GM12874 (cell line): ENCODE data around the gene DLG5.

Experiments
- CTCF ChIP-seq: IDR thresholded peaks from 2 replicates; pipeline ENCODE4 v1.5.1; 2011; ENCODE audit warnings: low read depth, mild to moderate bottlenecking, control low read depth, low read length, moderate library complexity; ENCODE audit not compliant: insufficient read depth

The DLG5 gene

DNA sequence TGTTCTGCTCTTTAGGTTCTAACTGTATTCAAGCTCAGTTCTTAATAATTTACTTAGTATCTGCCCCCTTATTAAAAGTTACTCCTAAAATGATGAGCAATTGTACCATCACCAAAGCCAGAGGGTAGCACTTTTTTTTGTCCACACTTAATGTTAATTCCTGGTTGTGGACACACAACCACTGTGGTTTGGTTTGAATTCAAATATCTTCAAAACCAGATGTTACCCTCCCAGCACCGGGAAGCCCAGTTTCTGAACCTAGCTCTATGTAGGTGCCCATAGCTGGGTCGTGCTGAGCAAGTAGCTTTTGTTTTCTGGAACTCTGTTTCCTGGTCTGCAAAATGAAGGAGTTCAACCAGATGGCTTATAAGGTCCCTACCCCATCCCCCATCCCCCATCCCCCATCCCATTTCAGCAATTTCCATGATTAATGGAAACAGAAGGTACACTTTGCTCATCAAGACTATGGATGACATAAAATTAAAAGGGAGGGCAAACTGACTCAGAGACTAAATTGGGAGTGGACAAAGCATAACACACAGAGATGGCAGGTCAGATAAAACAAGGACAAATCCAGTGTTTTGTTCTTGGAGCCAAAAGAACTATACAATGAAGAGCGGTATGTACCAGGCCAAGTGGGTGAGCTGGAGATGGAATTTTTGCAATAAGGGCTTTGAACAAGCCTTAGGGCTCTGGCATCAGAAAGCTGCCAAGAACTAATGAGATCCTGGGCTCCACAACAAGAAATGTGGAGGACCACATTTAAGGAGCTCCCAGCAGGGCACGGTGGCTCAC, 56.7 kb downstream of the DLG5 start:
- TF ChIP-seq CTCF, result no peak

GRCh38 chr10:77868523-77868922, 58.0 kb downstream of the DLG5 start:
- TF ChIP-seq CTCF, result no peak

- TF ChIP-seq CTCF, result no peak
These were observed 59.3 kb downstream of the DLG5 start for GRCh38 chr10:77867124-77867719.

DNA sequence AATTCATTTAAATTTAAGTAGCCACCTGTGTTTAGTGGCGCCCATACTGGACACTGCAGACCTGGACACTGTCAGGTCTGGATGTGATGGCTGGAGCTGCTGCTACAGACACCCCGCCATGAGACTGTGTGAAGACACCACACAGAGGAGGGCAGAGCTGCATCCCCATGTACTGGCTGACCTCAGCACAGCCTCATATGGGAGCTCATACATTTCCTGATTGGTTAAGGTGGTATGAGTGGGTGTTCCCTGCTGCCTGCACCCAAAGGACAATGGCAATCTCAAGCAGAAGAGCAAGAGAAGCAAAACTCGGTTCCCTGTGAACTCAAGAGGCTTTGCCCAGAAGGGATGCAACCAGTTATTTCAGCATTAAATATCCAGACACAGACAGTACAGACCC, 60.0 kb downstream of the DLG5 start:
- no peak for TF ChIP-seq CTCF

DNA sequence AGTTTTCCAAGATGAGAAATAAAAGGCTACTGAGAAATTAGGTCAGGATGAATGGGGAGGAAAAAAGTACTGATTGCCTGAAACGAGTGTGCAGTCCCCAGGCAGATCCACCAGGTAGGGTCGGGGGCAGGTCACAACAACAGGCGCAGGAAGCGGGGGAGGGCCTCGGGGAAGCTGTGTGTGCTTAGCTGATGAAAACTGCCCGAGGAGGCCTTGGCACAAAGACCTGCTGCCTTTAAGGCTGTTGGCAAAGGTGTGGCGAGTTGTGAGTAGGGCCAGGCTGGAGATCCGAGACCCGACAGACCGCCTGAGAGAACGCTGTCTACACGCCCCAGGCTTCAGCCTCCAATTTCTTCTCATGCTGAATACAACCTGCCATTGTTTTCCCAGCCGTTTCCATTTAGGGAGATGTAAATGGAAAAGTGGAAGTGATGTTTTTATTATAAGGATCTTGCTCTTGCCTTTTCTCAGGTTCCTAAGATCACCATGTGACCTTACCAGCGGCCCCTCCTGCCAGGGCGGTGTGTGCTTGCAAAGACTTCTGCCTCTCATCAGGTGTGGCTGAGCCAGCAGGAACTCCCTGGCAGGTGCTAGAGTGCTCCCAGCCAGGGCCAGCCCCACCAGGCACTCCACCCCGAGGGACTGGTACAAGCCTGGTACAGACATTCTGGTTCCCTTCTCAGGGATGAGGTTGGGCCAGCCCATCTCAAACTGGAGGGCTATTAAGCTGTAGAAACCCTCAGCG, 60.8 kb downstream of the DLG5 start:
- no peak for TF ChIP-seq CTCF

DNA sequence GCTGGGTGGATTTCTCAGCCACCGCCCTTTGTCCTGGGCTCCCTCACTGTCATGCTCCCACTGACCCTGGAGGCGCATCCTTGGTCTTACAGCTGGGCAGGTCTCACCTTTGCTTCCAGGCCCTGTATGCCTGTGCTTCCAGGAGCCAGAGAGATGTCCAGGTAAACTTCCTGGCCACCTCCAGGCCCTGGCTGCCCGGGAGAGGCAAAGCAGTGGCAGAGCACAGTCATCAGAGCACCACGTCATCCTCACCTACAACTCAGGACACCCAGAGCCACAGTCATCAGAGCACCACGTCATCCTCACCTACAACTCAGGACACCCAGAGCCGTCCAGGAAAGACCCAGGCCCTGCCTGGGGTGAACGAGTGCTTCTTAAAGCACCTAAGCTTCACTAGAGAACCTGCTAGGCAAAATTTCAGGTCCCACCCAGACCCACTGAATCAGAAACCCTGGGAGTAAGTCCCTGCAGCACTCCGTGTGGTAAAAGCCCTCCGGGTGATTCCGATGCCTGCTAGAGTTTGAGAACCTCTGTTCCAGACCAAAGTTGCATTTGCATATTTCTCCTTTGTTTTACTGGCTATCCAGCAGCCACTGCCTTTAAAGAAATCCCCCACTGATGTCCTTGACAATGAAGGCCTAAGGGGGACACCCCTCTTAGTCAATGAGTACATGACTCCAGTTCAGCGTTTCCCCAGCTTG, 62.3 kb downstream of the DLG5 start:
- TF ChIP-seq CTCF, result no peak

GRCh38 chr10:77863446-77863845, 63.1 kb downstream of the DLG5 start:
- TF ChIP-seq CTCF, result no peak
